Loucy (cell line): Measurements from ENCODE around the gene MYH10.

ENCODE experiments used
- H2AFZ ChIP-seq: fragments of 200-600 bp; sonication (generic); 2 replicates; pipeline ENCODE4 v1.6.0; 2016; ENCODE audit warnings: antibody characterized with exemption, mild to moderate bottlenecking, low read length, moderate library complexity
- H3F3A ChIP-seq: fragments of 200-600 bp; 2 replicates; pipeline ENCODE4 v1.6.0; 2016; ENCODE audit warnings: antibody characterized with exemption, low read depth, mild to moderate bottlenecking
- H3K27me3 ChIP-seq: fragments of 200-600 bp; sonication (generic); 2 replicates; pipeline ENCODE4 v1.6.1; 2014; ENCODE audit warnings: low read length, mild to moderate bottlenecking; ENCODE audit not compliant: insufficient read depth, poor library complexity, severe bottlenecking
- H3K36me3 ChIP-seq: fragments of 200-600 bp; sonication (generic); 2 replicates; pipeline ENCODE4 v1.6.1; 2016; ENCODE audit warnings: low read length; ENCODE audit not compliant: insufficient read depth
- H3K4me1 ChIP-seq: fragments of 200-600 bp; sonication (generic); 2 replicates; pipeline ENCODE4 v1.5.1; 2014; ENCODE audit warnings: low read length, mild to moderate bottlenecking; ENCODE audit not compliant: insufficient read depth, poor library complexity, severe bottlenecking
- H3K4me2 ChIP-seq: fragments of 200-600 bp; sonication (generic); 2 replicates; pipeline ENCODE4 v1.6.0; 2014; ENCODE audit warnings: antibody characterized with exemption, low read length, low read depth, mild to moderate bottlenecking; ENCODE audit not compliant: poor library complexity, severe bottlenecking
- H3K4me3 ChIP-seq: fragments of 200-600 bp; sonication (generic); 2 replicates; pipeline ENCODE4 v1.5.1; 2014; ENCODE audit warnings: low read length, mild to moderate bottlenecking, mixed read lengths; ENCODE audit not compliant: poor library complexity, severe bottlenecking
- H3K79me2 ChIP-seq: fragments of 200-600 bp; sonication (generic); 2 replicates; pipeline ENCODE4 v1.6.1; 2014; ENCODE audit warnings: low read length; ENCODE audit not compliant: insufficient read depth
- H3K9ac ChIP-seq: fragments of 200-600 bp; sonication (generic); 2 replicates; pipeline ENCODE4 v1.6.0; 2014; ENCODE audit warnings: mild to moderate bottlenecking, low read depth, low read length, moderate library complexity; ENCODE audit not compliant: poor library complexity, severe bottlenecking
- H3K9me2 ChIP-seq: fragments of 200-600 bp; sonication (generic); replicated peaks from 2 replicates; pipeline ENCODE4 v1.6.1; 2016; ENCODE audit warnings: low read depth, low read length, mixed read lengths
- H3K9me3 ChIP-seq: fragments of 200-600 bp; sonication (generic); 2 replicates; pipeline ENCODE4 v1.6.1; 2014; ENCODE audit warnings: mild to moderate bottlenecking, antibody characterized with exemption, low read length, low read depth; ENCODE audit not compliant: insufficient read depth
- H4K20me1 ChIP-seq: fragments of 200-600 bp; sonication (generic); 2 replicates; pipeline ENCODE4 v1.6.0; 2014; ENCODE audit warnings: antibody characterized with exemption, low read length, mild to moderate bottlenecking; ENCODE audit not compliant: insufficient read depth, poor library complexity, severe bottlenecking
- CTCF ChIP-seq: fragments of 200-600 bp; sonication (generic); conservative IDR thresholded peaks from 2 replicates; pipeline ENCODE4 v1.5.1; 2014; ENCODE audit warnings: mild to moderate bottlenecking, antibody characterized with exemption, low read length
- EZH2phosphoT487 ChIP-seq: fragments of 200-600 bp; IDR thresholded peaks from 2 replicates; pipeline ENCODE4 v1.6.1; 2018; ENCODE audit warnings: antibody characterized with exemption, mild to moderate bottlenecking, moderate library complexity, borderline replicate concordance

Gene MYH10

GRCh38 chr17:8647956-8648355 is 17.4 kb upstream of the MYH10 start:
- H2AFZ ChIP-seq: no peak overlapping the region
- H4K20me1 ChIP-seq: no peaks in the 10 kb centered on the region
- TF ChIP-seq CTCF (no peak), EZH2phosphoT487 (no peak)
- H3K4me1 ChIP-seq: no peaks in the 10 kb centered on the region
- H3K9me2 ChIP-seq: no peaks in the 10 kb centered on the region
- no peak overlapping the region for H3K4me3 ChIP-seq
- no peak overlapping the region for H3K9ac ChIP-seq
- H3F3A ChIP-seq: no peaks in the 10 kb centered on the region
- H3K36me3 ChIP-seq: no peaks in the 10 kb centered on the region
- H3K4me2 ChIP-seq: no peak overlapping the region
- H3K79me2 ChIP-seq: no peaks in the 10 kb centered on the region
- H3K27me3 ChIP-seq: no peaks in the 10 kb centered on the region
- no peaks in the 10 kb centered on the region for H3K9me3 ChIP-seq

- H4K20me1 ChIP-seq: no peaks in the 10 kb centered on the region
- no peaks in the 10 kb centered on the region for H3K9me2 ChIP-seq
- TF ChIP-seq CTCF (no peak), EZH2phosphoT487 (no peak)
- no peaks in the 10 kb centered on the region for H3K4me1 ChIP-seq
- no peak overlapping the region for H3K9ac ChIP-seq
- H3K4me3 ChIP-seq: no peak overlapping the region
- H3K4me2 ChIP-seq: no peak overlapping the region
- no peaks in the 10 kb centered on the region for H3K9me3 ChIP-seq
- no peaks in the 10 kb centered on the region for H3K36me3 ChIP-seq
- H3K27me3 ChIP-seq: no peaks in the 10 kb centered on the region
- no peak overlapping the region for H2AFZ ChIP-seq
- no peaks in the 10 kb centered on the region for H3F3A ChIP-seq
- no peaks in the 10 kb centered on the region for H3K79me2 ChIP-seq
These were observed 16.7 kb upstream of the MYH10 start for GRCh38 chr17:8647202-8647601.

- no peak overlapping the region for H3K4me3 ChIP-seq
- H3K36me3 ChIP-seq: no peaks in the 10 kb centered on the region
- no peak overlapping the region for H3K9ac ChIP-seq
- TF ChIP-seq EZH2phosphoT487 (no peak), CTCF (no peak)
- H3K4me1 ChIP-seq: no peaks in the 10 kb centered on the region
- no peaks in the 10 kb centered on the region for H3K9me3 ChIP-seq
- no peaks in the 10 kb centered on the region for H3K79me2 ChIP-seq
- H3K27me3 ChIP-seq: no peaks in the 10 kb centered on the region
- no peak overlapping the region for H2AFZ ChIP-seq
- no peak overlapping the region for H3K4me2 ChIP-seq
- H3F3A ChIP-seq: no peaks in the 10 kb centered on the region
- H4K20me1 ChIP-seq: no peaks in the 10 kb centered on the region
- no peaks in the 10 kb centered on the region for H3K9me2 ChIP-seq
These were observed 14.0 kb upstream of the MYH10 start for GRCh38 chr17:8644507-8644902.
